Fibroblast of skin of back (primary cell): ENCODE data around the gene DENND1C.
"Not testable (repeated sequence)": the region's sequence is repeated elsewhere in the genome, so short reads cannot be mapped to it uniquely, and the experiment has no call there.

ENCODE experiments used
- DNase-seq: peaks from one replicate; pipeline ENCODE4 v3.0.0-alpha.2; 2013

The DENND1C gene

DNA sequence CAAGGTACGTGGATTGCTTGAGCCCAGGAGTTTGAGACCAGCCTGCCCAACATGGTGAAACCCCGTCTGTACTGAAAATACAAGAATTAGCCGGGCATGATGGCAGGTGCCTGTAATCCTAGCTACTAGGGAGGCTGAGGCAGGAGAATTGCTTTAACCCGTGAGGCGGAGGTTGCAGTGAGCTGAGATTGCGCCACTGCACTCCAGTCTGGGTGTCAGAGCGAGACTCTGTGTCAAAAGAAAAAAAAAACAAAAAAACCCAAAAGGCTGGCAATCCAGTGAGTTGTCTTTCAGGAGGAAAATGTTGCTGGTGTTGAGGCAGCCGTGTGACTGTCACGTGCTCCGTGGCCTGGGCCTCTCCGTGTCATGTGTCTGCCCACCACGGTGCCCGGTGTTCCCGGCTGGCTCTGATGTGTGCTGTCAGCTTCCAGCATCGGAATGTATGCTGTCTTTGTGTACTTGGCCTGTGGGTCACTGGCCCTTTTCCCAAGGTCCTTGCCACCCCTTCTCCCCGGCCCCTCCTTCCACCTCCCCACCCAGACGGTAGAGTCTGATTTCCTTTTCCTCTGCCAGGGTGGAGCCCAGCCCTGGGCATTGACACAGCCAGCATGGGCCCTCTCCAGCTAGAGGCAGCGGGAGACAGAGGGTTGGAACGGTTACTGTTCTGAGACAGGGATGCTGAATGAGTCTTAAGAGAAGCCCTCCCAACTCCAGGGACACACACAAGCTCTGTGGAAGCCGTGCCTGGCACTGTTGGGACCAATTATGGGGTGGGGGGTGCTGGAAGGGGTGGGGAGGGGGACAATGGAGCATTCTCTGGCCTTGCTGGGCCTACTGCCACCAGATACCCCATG lies 27.8 kb upstream of the DENND1C start:
- no peak for DNase-seq

DNA sequence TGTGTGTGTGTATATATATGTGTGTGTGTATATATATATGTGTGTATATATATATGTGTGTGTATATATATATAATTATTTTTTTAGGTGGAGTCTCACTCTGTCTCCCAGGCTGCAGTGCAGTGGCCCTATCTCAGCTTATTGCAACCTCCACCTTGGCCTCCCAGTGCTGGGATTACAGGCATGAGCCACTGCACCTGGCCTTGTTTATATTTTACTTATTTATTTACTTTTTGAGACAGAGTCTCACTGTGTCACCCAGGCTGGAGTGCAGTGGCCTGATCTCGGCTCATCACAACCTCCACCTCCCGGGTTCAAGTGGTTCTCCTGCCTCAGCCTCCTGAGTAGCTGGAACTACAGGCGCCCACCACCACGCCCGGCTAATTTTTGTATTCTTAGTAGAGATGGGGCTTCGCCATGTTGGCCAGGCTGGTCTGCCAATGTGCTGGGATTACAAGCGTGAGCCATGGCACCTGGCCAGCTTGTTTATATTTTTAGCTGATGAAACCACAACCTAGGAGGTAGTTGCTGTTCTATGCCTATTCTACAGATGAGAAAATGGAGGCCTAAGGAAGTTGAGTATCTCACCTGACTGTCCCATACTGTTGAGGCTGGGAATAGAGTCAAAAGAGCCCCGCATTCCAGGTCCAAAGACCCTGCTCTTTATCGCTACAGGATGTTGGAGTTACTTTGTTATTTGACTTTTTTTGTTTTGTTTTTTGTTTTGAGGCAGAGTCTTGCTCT lies 26.6 kb upstream of the DENND1C start:
- DNase-seq: not testable (repeated sequence)

DNA sequence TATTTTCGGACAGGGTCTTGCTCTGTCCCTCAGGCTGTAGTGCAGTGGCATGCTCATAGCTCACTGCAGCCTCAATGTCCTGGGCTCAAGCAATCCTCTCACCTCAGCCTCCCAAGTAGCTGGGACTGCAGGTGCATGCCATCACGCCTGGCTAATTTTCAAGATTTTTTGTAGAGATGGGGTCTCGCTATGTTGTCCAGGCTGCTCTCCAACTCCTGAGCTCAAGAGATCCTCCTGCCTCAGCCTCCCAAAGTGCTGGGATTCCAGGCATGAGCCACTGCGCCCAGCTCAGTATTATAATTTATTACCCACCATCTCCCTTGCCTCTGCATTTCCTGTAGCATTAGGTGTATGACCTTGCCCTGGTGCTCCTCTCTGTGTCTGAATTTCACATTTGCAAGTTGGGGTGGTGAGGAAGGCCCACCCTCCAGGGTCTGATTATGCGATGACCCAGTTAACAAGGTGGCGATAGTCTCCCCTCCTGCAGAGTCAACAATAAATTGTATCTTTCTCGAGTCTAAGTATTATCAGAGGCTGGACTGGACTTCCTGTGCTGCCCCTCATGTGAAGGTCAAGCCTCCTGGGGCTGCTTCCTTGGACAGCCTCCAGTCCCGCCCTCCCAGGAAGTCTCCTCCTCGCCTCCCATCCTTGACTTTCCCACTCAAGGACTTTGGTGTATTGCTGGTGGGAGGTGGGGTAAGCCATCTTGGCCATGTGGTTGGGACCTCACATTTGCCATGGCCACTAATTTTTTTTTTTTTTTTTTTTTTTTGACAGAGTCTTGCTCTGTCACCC lies 22.0 kb upstream of the DENND1C start:
- no peak for DNase-seq

DNA sequence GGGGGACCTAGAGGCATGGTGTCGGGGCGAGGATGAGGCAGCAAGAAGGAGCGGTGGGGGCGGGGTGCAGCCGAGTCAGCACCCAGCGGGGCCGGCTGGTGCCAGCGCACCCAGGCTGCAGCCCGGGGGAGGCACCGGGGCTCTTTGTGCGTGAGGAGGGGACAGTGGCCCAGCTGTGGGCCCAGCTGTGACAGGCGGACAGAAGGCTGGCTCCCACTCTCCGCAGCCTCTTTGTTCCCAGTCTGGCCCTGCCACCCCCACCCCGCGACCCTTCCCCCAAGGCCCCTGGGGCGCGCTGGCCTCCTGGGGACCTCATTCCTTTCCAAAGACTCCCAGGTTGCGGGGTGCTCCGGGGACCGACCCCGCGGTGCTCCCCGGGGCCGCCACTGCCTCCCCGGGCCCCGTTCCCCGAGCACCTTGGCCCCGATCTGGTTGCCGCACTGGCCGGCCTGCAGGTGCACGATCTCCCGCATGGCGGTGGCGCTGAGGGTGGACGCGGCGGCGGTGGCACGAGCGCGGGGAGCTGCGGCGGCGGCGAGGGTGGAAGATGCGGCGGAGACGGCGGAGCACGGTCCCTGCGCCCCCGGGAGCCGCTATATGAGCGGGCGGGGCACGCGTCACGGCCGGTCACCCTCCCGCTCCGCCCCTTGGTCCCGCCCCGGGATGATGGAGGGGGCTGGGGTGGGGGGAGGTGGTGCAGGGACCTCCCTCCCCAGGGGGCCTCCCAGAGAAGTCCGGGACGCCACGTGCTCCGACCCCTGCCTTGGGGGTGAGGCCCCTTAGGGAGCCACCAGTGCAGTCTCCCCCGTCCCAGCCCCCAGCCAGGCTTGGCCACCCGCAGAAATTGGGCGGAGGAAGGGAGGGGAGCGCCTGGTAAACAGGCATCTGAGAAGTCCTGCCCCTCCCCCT lies 20.4 kb upstream of the DENND1C start, which contains the start of gene TUBB4A:
TSS of gene TUBB4A (minus strand) at position 570 of the 909 bp plus-strand sequence. CDS start at position 473, 97 bp downstream.
- DNase-seq: no peak

DNA sequence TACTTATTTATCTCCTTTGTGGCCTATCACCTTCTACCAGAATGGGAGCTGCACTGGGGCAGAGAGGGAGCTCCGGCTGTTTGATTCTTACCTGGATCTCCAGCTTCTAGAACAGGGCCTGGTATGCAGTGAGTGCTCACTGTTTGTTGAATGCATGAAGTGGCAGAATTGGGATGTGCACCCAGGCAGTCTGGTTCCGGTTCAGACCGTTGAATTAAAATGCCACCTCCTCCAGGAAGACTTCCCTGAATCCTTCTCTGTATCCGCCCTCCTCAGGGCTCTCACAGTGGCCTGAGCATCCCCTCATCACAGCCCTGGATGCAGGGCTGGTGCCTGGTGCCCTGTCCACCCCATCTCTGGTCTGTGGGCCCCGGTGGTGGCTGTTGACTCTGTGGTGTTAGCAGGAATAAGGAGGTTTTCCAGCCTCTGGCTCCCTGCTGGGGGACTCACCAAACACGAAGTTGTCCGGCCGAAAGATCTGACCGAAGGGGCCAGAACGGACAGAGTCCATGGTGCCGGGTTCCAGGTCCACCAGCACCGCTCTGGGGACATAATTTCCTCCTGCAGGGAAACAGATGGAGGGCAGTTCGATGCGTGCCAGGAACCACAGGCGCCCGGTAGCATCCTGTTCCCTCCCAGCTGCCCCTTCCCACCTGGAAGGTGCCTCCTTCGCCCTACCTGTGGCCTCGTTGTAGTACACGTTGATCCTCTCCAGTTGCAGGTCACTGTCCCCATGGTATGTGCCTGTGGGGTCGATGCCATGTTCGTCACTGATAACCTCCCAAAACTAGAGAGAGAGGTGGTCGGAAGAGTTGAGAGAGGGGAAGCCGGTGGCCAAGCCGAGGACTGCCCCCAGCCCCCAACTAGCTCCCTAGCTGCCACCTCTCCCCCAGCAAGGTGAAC lies 19.5 kb upstream of the DENND1C start:
- DNase-seq: no peak

DNA sequence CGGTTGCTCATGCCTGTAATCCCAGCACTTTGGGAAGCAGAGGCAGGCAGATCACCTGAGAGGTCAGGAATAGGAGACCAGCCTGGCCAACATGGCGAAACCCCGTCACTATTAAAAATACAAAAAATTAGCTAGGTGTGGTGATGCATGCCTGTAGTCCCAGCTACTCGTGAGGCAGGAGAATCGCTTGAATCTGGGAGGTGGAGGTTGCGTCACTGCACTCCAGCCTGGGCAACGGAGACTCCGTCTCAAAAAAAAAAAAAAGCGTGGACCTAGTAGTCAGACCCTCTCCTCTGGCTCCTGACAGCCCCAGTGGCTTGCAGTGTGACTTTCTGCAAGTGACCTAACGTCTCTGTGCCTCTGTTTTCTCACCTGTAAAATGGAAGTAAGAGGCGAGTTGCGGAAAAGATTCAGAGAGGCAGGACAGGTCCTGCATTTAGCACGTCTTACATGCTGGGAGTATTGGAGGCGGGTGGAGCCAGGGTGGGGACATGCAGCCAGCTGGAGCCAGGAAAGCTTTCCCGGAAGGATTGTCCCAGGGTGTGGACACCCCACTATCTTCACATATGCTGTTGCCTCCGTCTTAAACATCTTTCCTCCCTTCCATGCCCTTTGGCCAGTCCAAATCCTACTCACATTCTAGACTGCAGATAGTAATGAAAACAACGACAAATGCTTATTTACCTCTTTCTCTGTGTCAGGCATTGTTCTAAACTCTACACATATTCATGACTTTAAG lies 17.6 kb upstream of the DENND1C start:
- DNase-seq: no peak

DNA sequence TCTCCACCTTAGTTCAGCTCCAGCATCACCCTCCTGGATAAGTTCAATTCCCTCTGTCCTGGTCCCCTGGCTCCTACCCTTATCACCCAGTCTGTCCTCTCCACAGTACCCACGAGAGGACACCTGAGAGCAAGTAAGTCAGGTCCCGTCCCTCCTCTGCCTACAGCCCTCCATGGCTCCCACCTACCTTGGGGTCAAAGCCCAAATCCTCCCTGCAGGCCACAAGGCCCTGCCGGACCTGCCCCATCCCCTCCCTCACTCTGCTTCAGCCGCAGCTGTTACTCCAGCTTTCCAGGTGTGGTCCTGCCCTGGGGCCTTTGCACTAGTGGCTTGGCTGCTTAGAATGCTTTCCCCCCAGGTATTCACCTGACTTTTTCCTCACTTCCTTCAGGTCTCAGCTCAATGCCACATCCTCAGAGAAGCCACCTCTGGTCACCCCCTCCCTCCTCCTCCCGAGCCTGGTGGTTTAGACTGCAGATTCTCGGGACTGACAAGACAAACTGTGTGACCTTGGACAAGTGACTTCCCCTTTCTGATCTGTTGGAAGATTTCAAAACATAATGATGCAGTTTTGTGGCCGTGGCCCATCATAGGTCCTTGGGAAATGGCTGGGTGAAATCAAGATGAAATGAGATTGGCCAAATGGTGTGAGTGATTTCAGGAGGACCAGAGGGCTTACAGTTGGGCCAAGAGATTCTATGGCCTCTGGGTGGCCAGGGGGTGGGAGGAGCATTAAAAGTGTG lies 16.9 kb upstream of the DENND1C start:
- no peak for DNase-seq

DNA sequence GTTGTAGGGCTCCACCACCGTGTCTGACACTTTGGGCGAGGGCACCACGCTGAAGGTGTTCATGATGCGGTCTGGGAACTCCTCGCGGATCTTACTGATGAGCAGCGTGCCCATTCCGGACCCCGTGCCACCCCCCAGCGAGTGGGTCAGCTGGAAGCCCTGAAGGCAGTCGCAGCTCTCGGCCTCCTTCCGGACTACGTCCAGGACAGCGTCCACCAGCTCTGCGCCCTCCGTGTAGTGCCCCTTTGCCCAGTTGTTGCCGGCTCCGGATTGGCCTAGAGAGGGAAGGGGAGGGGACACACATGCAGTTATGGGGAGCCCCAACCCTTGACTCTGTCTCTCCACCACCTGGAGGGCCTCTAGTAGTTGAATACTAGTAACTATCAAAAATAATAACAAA lies 14.4 kb upstream of the DENND1C start:
- DNase-seq: no peak

DNA sequence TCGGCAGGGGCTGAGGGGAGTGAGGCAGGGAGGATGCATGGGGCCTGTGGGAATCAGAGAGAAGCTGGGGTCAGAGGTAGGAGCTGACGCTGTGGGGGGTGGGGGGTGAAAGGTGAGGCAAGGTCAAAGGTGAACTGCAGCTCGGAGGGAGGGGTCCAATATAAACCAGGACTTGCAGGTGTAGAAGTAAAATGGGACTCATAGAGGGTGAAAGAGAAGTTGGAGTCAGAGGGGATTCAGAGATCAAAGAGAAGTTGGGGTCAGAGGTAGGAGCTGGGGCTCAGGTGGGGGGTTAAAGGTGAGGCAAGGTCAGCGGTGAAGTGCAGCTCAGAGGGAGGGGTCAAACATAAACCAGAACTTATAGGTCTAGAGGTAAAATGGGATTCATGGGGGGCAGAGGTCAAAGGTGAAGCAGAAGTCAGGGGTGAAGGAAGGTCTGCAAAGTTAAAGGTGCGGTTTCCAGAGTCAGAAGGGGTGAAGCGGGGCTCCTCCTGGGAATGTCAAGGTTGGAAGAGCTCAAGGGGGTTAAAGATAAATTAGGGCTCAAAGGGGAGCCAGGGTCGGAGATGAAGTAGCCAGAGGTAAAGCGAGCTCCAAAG lies 12.9 kb upstream of the DENND1C start:
- no peak for DNase-seq

DNA sequence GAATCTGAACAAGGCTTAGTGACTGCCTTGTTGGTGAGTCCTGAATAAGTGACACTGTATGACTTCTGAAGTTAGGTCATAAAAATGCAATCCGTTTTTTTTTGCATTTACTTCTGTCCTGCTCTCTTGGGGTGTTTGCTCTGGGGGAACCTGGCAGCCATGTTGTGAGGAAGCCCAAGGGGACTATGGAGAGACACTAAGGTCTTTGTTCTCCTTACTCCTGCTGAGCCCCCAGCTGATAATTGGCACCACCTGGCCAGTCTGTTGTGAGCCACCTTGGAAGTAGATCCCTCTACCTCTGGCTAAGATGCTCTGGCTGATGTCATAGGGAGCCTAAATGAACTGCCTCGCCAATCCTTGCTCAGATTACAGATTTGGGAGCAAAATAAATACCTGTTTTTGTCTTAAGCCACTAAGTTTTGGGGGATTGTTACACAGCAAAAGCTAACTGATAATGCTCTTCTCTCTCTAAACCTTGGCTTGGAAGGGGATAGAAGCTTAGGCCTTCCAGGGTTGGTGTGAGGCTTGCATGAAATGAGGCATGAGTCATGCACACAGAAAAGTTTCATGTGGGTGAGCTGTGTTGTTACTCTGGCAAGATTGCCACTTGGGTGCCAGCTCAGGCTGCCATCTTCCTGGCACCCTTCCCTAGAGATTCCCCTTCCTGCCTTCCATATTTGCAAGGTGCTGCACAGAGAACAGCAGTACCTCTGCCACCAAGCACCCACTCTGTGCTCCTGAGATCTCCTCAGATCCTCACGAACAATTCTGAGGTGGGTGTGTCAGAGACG lies 10.4 kb upstream of the DENND1C start:
- no peak for DNase-seq

DNA sequence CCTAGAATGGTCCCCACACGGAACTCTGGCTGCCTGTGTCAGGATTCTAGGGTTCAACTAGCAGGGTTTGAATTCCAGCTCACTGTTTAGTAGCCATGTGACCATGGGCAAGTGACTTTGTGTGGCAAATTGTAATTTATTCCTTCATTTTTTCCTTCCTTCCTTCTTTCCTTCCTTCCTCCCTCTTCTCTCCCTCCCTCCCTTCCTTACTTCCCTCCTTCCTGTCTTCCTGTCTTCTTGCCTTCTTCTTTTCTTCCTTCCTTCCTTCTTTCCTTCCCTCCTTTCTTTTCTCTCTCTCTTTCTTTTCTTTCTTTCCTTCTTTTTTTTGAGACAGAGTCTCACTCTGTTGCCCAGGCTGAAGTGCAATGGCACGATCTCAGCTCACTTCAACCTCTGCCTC lies 8.5 kb upstream of the DENND1C start:
- no peak for DNase-seq

DNA sequence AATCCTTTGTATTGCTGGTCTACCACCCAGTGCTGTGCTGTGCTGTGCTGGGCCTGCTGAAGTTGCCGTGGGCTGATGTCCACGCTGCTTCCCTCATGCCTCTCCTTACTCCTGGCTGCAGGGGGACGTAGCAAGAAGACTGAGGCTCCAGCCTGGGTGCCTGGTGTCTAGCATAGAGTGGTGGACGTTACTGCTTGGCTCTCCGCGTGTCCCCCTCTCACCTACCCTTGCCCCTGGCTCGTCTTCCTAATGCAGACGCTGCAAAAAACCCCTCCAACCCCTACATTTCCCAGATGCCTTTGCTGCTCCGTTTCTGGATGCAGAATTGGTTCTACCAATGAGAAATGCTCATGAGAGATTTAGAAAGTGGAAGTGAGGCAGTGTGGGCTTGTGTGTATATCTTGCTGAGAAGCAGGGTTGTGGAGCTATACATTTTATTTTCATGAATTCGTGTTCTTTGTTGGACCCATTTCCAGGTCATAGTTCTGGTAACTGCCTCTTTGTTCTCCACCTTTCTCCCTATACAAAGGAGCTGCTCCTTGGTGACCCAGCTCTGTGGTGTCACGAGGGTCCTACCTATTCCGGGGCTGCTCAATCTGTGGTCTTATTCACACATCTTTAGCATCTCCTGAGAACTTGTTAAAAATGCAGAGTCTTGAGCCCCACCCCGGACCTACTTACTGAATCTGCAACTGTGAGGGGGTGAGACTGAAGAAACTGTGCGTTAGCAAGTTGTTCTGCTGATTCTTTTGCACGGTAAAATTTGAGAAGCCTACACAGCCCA lies 7.9 kb upstream of the DENND1C start:
- DNase-seq: no peak

DNA sequence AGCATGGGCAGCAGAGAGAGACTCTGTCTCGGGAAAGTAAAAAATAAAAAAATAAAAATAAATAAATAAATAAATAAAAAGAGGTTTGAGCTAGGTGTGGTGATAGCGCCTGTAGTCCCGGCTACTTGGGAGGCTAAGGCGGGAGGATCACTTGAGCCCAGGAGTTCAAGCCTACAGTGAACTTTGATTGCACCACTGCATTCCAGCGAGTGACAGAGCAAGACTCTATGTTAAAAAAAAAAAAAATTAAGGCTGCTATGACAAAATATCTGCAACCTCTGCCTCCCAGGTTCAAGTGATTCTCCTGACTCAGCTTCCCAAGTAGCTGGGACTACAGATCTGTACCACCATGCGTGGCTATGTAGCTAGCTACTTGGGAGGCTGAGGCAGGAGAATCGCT lies 3.2 kb upstream of the DENND1C start:
- DNase-seq: no peak

DNA sequence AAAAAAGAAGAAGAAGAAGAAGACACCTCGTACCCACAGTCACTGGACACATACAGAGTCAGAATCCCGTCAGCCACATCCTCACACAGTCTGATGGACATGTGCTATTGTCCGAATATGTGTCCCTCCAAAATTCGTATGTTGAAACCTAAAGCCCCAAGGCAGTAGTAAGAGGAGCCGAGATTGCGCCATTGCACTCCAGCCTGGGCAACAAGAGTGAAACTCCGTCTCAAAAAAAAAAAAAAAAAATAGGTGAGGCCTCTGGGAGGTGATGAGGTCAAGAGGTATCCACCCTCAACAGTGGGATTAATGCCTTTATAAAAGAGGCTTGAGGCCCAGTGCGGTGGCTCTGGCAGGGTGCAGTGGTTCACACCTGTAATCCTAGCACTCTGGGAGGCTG lies 2.6 kb upstream of the DENND1C start:
- no peak for DNase-seq

DNA sequence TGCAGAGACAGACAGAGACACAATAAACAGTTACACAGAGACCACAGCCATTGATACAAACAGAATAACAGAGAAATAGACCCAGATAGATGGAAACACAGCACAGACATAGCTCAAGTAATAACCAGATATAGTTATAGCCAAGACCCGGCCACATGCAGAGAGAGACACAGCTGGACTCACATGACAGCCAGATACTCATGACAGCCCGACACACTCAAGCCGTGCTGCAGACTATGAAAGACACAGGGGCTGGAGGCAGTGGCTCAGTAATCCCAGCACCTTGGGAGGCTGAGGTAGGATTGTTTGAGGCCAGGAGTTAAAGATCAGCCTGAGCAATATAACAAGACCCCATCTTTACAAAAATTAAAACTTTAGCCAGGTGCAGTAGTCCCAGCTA lies 1.6 kb upstream of the DENND1C start:
- no peak for DNase-seq

DNA sequence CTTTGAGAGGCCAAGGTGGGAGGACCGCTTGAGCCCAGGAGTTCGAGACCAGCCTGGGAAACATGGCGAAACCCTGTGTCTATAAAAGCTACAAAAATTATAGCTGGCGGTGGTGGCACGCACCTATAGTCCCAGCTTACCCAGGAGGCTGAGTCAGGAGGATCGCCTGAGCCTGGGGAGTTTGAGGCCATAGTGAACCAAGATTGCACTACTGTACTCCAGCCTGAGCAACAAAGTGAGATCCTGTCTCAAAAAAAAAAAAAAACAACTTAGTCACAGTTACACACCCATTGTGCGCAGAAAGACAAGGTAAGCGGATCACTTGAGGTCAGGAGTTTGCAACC lies 728 bp upstream of the DENND1C start:
- DNase-seq: no peak

DNA sequence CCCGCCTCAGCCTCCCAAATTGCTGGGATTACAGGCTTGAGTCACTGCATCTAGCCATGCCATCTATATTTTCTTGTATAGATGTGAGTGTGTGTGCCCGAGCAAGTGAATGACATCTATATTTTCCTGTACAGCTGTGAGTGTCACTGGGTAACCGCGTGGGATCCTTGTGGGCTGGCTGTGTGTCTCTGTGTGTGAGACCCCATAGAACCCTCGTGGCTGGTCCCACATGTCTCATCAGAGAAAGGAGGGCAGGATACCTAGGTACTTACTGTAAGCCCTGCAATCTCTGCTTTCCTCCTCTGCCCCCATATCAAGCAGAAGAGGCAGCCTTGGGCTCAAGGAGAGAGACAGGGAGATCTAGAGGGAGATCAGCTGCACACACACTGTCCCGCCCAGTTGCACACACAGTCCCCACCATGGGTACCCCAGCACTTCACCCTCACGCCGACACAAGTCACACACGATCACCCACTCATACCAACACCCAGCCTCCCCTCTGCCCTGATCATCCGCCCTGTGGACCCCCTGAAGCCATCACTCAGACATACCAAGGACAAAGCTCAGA lies 655 bp downstream of the DENND1C start:
- no peak for DNase-seq
